Measurements from ENCODE around the gene GPC6.

Gene GPC6

GRCh38 chr13:93339550-93339949, 112.9 kb downstream of the GPC6 start:
- no peak for TF ChIP-seq ZFX (IDR thresholded peaks at IDR 0.05)
- TF ChIP-seq, protein P1, sequence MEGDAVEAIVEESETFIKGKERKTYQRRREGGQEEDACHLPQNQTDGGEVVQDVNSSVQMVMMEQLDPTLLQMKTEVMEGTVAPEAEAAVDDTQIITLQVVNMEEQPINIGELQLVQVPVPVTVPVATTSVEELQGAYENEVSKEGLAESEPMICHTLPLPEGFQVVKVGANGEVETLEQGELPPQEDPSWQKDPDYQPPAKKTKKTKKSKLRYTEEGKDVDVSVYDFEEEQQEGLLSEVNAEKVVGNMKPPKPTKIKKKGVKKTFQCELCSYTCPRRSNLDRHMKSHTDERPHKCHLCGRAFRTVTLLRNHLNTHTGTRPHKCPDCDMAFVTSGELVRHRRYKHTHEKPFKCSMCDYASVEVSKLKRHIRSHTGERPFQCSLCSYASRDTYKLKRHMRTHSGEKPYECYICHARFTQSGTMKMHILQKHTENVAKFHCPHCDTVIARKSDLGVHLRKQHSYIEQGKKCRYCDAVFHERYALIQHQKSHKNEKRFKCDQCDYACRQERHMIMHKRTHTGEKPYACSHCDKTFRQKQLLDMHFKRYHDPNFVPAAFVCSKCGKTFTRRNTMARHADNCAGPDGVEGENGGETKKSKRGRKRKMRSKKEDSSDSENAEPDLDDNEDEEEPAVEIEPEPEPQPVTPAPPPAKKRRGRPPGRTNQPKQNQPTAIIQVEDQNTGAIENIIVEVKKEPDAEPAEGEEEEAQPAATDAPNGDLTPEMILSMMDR (conservative IDR thresholded peaks at IDR 0.05): no peak
- H3K27ac ChIP-seq: no peak overlapping the region

GRCh38 chr13:93341517-93341916, 114.9 kb downstream of the GPC6 start:
- H3K27ac ChIP-seq: peak overlapping the region; percentile 10; the same call in 1 of the 2 replicates
- TF ChIP-seq, protein P1 (conservative IDR thresholded peaks at IDR 0.05): no peak
- no peak for TF ChIP-seq ZFX (IDR thresholded peaks at IDR 0.05)

- TF ChIP-seq, protein P1 (conservative IDR thresholded peaks at IDR 0.05): no peak
- TF ChIP-seq ZFX (IDR thresholded peaks at IDR 0.05): no peak
- no peak overlapping the region for H3K27ac ChIP-seq
Measured at GRCh38 chr13:93343097-93343496, 116.5 kb downstream of the GPC6 start.

GRCh38 chr13:93344048-93344705, 117.6 kb downstream of the GPC6 start:
- TF ChIP-seq ZFX (IDR thresholded peaks at IDR 0.05): no peak
- TF ChIP-seq, protein P1 (conservative IDR thresholded peaks at IDR 0.05): no peak
- H3K27ac ChIP-seq: no peak overlapping the region

GRCh38 chr13:93345024-93345423, 118.4 kb downstream of the GPC6 start:
- TF ChIP-seq, protein P1 (conservative IDR thresholded peaks at IDR 0.05): no peak
- TF ChIP-seq ZFX (IDR thresholded peaks at IDR 0.05): no peak
- H3K27ac ChIP-seq: no peak overlapping the region

DNA sequence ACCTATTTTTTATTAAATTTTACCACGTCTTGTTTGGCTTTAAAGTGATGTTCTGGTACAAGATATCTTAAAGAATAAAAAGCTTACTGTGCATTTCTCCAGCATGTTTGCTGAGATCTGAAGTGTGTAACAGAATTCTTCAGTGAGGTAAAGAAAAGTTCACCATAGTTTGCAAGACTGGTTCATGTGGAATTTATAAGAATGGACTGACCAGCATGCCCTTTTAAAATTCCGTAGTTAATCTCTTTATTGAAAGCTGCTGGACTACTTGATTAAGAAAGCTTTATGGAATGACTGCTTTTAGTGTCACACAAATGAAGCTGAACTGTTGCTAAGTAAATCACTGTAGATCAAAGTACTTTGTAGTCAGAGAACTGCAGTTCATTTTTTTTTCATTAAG, 119.2 kb downstream of the GPC6 start:
- H3K27ac ChIP-seq: no peak overlapping the region
- no peak for TF ChIP-seq ZFX (IDR thresholded peaks at IDR 0.05)
- TF ChIP-seq, protein P1 (conservative IDR thresholded peaks at IDR 0.05): no peak

- no peak overlapping the region for H3K27ac ChIP-seq
- TF ChIP-seq, protein P1 (conservative IDR thresholded peaks at IDR 0.05): no peak
- TF ChIP-seq ZFX (IDR thresholded peaks at IDR 0.05): no peak
Measured at GRCh38 chr13:93352616-93353015, 126.0 kb downstream of the GPC6 start.
